Activated naive CD4-positive, alpha-beta T cell (primary cell): ENCODE data around the gene PIM2.

Experiments
- DNase-seq, 4 experiments: peaks; one replicate each; lab custom pipeline; 2025; lab: John Stamatoyannopoulos, UW

Gene PIM2

DNA sequence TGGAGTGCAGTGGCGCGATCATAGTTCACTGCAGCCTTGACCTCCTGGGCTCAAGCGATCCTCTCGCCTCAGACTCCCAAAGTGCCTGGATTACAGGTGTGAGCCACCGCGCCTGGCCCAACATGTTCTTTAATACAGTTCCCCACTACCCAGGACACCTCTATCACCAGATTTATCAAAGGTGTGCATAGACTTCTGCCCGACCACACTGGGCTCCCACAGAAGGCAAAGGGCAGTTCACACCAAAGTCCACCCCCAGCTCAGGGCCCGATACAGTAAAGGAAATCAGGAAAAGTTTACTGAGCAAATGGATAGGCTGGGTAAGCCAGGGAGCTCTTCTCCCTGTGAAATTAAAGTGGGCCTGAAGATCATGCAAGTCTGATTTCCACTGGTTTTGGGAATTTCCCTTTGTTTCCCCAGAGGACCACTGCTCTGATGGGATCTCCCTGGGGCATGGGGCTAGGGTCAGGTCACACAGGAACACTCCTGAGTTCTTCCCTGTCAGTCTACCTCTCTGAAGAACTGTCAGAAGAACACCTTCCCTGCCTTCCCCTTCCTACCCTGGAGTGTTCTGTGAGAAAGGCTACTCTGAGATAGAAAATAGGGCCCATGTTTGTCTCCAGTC lies 17.7 kb upstream of the PIM2 start:
- no peak for DNase-seq

DNA sequence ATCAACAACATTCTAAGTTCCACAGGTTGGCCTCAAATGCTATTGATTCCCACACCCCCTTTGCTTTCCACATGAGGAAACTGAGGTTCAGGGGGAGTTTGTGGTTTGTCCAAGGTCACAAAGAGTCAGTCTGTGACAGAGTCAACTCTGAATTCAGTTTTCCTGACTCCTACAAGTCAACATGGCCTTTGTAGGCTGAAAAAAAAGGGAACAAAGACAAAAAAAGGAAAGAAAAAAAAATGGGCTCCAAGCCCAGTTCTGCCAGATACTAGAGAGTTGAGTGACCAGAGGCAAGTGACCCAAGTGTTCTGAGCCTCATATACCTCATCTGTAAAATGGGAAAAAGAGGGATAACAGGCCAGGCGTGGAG lies 16.5 kb upstream of the PIM2 start:
- DNase-seq: no peak

DNA sequence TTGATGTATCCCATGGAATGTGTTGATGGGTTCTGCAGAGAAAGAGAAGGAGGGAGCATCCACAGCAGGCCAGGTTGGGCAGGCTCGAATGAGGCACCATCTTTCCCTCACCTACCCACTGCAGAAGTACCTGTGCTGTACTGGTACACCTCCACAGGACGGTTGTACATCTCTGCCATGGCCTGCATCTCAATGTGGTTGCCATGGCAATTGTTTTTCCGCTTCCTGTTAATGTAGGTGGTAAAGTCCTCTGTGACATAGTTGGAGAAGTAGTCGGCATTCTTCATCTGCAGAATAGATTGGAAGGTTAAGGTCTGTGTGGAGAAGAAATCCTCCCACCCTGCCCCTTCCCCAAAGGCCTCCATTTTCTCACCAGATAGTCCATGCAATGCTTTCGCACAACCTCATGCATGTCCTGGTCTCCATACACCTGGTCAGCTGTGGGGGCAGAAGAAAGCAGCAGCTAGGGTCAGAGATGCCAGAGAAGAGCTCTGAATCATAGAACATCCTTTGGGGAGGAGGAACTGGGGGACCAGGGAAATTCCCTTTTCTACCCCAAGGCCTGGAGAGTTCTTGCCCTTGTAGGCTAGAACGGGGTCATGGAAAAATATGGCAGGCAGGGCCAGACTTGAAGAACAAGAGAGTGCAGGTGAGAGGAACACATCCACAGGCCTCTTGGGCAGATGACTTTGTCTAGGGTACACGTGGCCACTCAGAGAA lies 15.9 kb upstream of the PIM2 start:
- DNase-seq: no peak

- no peak for DNase-seq
Measured at GRCh38 chrX:48933757-48934156, 14.9 kb upstream of the PIM2 start.

DNA sequence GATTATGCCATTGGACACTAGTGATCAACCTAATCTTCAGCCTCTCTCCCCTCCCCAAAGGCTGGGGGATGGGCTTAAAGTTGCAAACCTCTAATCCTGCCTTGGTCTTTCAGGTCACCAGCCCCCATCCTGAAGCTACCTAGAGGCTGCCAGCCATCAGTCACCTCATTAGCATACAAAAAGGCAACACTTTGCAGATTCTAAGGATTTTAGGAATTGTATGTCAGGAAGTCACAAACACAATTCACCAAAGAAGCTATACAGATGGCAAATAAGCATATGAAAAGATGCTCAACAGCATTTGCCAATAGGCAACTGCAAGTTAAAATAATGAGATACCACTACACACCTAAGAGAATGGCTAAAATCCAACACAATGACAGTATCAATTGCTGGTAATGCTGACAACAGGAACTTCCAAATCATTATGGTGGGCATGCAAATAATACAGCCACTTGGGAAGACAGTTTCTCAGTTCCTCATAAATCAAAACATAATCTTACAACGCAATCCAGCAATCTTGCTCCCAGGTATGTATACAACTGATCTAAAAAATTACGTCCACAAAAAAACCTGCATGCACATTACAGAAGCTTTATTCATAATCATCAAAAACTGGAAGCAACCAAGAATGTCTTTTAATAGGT lies 9.0 kb upstream of the PIM2 start:
- DNase-seq: no peak

- no peak for DNase-seq
Measured at GRCh38 chrX:48927123-48927522, 8.3 kb upstream of the PIM2 start.

DNA sequence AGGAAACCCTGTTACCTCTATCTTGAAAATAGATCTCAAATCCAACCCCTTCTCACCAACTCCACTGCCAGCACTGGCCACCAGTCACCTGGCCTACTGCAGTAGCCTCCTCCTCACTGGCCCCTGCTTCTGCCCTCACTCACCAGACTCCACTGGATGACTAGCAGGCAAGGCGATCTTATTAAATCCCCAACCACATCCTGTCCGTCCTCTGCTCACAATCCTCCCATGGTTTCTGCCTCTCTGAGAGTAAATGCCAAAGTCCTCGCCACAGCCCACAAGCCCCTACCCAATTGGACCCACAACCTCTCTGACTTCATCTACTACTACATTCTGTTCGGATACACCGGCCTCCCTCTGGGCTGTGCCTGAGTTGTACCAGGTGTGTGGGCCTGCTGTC lies 5.4 kb upstream of the PIM2 start:
- no peak for DNase-seq

DNA sequence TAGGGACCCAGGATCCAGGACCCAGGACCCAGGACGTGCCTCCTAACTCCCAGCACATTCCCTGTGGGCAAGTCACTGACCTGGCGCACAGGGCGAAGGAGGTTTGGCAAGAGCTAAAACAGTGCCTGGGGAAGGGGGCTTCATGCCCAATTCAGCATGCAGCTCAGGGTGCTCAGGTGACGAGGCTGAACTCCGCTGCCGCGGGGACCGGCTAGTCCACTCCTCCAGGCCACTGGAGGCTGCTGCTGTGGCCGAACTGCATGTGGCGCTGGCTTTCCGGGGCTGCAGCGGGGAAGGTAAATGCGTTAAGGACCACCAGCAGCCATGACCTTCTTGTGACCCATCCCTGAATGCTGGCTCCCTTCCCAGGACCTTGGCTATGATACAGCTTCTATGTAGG lies 4.9 kb upstream of the PIM2 start:
- no peak for DNase-seq

DNA sequence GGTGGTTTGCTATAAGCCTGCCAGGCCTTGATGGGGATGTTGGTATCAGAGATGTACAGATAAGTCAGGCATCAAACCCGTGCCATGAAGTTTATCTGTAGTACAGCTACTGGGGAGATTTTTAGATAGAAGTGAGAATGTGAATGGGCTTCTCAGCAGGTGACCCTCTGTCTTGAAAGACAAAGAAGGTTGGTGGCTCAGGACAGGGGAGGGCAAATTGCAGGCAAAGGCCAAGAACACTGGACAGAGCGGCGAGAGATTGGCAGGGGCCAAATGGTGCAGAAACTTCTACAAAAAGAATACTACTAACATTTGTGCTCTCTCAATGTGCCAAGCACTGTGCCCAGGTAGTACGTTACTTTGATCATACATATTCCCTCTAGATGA lies 1.9 kb upstream of the PIM2 start:
- no peak for DNase-seq

DNA sequence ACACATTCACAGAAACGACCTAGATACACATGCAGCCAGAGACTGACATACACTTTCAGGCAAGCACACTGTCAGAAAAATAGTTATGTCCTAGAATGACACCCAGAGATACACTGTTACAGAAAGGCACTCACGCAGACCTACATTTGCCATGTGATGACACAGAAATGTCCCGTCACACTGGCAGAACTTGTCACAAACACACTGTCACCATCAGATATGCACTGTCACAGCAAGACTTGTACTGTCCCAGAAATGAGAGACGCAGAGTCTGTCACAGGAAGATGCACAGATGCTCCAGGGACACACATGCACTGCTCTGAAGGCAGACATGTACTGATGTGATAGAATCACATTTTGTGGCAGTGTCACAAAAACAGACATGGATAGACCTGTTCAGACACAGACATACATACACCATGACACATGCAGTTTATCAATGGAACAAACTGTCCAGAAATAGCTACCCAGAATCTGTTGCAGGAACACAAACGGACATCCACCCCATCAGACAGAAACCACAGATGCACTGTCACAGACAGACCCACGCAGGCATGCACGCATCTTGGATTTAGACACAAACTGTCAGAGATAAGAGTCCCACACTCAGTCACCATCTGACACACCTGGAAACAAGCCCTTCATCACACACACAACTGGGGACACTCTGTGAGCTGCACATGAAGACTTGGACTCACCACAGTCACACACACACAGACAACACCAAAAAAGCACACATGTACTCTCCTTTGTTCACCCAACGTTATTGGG lies 1.3 kb upstream of the PIM2 start:
- peak in 1 of 4 experiments; percentile 17 for DNase-seq

DNA sequence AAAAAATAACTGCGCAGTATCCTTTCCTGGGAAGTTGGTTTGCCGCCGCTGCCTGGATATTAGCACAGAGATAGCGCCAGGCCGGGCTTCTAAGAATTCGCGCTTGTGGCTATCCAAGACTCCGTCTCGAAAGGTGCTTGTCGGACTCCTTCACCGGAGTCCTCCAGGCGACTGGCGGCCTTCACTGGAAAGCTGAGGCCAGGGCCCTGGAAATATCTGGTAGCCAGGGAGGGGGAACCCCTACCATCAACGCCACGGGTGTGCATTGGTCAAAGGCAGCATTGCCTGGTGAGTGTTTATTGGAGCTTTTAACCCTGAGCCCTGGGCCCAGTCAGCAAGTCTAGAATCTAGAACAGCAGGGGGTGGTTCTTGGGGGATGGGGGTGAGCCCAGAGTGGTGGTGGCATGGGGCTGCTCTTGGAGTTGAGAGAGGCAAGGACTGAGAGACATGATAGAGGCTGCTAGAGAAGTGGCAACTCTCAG lies 577 bp upstream of the PIM2 start:
- DNase-seq: peak in 1 of 4 experiments; percentile 42

- DNase-seq: no peak
Measured at GRCh38 chrX:48918301-48918642, 552 bp downstream of the PIM2 start.

DNA sequence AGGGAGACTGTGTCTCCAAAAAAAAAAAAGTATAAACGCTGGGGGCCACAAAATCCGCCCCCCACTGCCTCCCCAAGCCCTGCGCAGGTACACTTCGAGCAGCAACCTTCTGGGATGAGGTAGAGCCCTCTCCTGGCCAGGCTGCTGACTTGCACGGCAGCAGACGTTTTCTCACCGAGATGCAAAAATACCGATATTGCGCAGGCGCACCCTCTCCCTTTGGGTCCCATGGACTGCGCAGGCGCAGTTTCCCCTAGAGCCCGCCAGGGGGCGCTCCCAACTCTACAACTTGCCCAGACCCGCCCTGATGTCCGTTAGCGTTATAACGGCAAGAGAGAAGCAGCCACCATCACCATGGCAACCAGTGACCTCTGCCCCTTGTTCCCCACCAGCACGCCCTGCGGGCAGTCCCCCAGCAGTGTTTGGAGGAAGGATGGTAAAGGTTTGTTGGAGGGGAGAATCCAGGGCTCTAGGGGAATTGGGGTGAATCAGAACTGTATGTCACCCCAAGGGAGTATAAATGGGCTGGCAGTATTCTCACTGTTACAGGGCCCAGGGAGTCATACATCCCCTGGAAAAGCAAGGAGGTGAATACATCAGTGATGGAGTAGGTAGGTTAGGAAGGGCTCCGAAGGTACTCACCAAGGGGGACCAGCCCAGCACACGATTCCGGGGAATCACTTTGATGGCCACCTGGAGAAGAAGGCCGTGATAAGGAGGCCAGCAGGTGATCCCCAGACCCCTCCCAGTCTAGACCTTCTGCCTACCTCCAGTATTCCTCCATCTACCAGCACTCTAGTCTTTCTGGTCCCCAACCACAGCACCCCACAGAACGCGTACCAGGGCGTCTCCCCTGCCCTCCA lies 1.5 kb downstream of the PIM2 start:
- DNase-seq: peak; percentile 52 to 84 (median 74)

DNA sequence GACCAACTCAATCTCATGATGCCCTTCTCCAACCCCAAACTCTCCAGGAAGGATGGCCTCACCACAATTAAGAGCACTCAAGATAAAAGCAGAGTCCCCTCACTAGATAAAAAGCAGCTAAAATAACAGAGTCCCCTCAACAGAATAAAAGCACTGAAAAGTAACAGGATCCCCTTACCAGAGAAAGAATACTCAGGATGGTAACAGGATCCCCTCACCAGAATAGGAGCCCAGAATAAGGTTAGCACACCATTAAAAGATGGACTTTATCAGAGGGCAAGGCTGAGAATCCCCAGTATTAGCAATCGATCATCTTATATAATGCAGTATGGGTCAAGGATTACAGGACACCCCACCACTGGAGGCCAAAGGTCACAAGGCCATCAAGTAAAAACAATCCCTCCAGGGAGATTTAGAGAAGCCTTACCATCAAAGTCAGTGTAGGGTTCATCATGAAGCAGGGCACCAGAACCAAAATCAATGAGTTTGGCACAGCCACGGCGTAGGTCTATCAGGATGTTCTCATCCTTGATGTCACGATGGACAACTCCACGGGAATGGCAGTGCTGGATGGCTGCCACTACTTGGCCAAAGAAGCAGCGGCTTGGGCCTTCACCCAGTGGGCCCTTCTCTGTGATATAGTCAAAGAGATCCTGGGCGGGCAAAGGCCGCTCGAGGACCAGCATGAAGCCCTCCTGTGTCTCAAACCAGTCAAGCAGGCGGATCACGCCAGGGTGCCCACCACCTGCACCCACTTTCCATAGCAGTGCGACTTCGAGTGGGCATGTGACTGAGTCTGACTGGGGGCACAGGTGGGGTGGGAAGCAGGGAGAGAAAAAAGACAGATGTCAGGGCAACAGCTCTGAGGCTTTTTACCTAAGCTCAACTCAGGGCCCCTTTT lies 4.0 kb downstream of the PIM2 start:
- no peak for DNase-seq

- DNase-seq: no peak
Measured at GRCh38 chrX:48913605-48914366, 5.0 kb downstream of the PIM2 start.

DNA sequence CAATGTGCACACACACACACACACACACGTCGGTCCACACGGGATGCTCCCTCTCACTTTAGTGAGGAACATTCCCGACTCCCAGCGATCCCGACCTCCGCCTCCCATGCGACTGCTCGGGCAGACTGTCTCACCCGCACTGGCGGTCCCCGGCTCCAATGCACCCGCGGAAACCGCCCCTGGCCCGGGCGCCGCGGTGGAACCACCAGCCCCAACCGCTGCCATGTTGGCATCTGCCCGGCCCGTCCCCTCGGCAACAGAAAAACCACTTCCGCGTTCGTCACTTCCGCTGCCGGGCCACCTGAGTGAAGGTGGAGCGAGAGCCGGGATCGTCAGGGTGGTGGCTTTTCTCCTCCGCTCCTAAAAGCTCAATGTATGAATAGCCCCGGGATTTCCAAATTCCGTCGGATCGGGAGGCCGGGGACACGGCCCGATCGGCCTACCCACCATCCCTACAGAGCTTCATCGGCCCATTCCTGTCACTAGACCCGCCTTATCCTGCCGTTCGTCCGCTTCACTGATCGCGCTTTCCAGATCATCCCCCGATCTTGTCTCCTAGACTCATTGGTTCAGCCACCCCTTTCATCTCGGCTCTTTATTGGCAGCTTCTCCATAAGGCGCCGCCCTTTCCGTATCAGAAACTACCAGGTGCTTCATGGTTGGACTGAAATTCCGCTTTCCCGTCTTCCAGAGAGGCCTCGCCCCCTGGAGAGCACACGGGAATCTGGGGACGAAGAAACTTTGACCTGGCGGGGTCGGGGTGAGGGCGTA lies 7.2 kb downstream of the PIM2 start, which contains the start of gene SLC35A2:
Gene SLC35A2, minus strand, starts transcription at position 235 of the 771 bp plus-strand sequence. Its CDS starts 10 bp downstream, at position 225.
- DNase-seq: peak; percentile 51 to 84 (median 68)

DNA sequence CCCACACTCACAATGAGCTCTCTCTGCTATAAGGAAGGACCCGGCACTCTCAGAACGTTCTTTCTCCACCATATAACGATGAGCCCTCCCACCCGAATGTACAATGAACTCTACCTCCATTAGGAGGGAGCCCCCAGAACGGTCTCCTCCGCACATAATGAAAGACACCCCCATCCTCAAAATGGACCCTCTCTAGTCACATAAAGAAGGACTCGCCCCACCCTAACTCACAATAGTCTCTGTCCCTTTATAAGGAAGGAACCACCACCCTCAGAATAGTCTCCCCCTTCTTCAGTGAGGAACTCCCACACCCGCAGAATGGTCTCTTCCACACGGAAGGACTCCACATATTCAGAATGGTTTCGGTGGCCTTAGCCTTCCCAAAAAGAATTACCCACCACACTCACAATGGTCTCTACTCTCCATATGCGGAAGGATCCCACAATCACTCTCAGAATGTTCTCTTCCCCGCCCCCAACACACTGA lies 7.9 kb downstream of the PIM2 start:
- no peak for DNase-seq

DNA sequence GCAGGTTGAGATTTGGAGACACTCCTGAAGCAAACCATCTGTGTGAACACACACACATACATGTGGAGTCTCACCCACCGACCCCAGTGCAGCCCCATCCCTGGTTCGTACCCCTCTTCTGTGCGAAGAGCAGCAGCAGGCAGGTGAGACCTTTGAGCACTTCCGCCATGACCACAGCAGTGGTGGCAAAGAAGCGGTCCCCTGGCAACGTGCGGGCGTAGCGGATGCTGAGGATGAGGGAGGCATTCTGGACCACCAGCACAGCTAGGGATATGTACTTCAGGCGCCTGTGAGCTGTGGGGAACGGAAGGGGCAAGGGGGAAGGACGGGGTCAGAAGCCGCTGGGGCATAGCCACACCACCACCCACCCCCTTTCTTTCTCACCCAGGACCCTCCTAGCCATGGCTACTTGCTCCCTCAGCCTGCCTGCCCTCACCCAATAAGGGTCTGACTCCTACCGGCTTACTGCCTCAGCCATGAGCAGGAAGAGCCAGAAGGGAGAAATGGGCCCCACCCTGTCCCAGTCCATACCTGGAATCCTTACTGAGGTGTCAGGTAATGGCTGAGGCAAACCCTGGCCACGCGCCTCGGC lies 9.0 kb downstream of the PIM2 start:
- no peak for DNase-seq
